Coronary artery (tissue), 2 donors: ENCODE data around the gene ABCC5.
"Not testable (repeated sequence)": the region's sequence is repeated elsewhere in the genome, so short reads cannot be mapped to it uniquely, and the experiment has no call there.

Experiments used
- DNase-seq: peaks from one replicate; pipeline ENCODE4 v3.0.0-alpha.2; 2017; ENCODE audit warnings: low spot score
- H3K27ac ChIP-seq, 2 donors: fragments of 200-600 bp; sonication (generic); one replicate each; pipeline ENCODE4 v1.5.1; 2016 to 2019
- H3K4me3 ChIP-seq: fragments of 200-600 bp; sonication (generic); 2 replicates; pipeline ENCODE4 v1.5.1; 2016; ENCODE audit warnings: mild to moderate bottlenecking, moderate library complexity
- TF ChIP-seq, protein P1 (sequence below): fragments of 200-600 bp; sonication (generic); IDR thresholded peaks from one replicate; pipeline ENCODE4 v1.5.1; 2019; ENCODE audit warnings: antibody characterized with exemption

ABCC5 gene

DNA sequence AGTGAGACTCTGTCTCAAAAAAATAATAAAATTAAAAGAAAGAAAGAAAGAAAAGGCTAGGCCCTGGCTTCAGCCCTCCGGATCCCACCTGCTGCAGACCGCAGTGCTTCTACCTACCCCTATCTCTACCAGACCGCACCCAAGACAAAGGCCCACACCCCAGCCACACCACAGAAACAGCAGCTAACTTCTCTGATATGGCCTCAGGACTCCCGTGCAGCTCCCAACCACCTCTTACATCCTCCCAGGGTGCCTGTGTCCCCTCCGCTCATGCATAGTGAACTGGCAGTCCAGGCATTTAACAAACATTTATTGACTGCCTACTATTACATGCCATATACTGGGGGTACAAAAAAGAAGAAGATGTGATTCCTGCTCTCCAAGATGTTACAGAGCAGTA is 28.3 kb upstream of the ABCC5 start:
- no peak for DNase-seq
- H3K4me3 ChIP-seq, result no peak overlapping the region
- TF ChIP-seq, protein P1, sequence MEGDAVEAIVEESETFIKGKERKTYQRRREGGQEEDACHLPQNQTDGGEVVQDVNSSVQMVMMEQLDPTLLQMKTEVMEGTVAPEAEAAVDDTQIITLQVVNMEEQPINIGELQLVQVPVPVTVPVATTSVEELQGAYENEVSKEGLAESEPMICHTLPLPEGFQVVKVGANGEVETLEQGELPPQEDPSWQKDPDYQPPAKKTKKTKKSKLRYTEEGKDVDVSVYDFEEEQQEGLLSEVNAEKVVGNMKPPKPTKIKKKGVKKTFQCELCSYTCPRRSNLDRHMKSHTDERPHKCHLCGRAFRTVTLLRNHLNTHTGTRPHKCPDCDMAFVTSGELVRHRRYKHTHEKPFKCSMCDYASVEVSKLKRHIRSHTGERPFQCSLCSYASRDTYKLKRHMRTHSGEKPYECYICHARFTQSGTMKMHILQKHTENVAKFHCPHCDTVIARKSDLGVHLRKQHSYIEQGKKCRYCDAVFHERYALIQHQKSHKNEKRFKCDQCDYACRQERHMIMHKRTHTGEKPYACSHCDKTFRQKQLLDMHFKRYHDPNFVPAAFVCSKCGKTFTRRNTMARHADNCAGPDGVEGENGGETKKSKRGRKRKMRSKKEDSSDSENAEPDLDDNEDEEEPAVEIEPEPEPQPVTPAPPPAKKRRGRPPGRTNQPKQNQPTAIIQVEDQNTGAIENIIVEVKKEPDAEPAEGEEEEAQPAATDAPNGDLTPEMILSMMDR, result no peak
- H3K27ac ChIP-seq, result no peak overlapping the region

DNA sequence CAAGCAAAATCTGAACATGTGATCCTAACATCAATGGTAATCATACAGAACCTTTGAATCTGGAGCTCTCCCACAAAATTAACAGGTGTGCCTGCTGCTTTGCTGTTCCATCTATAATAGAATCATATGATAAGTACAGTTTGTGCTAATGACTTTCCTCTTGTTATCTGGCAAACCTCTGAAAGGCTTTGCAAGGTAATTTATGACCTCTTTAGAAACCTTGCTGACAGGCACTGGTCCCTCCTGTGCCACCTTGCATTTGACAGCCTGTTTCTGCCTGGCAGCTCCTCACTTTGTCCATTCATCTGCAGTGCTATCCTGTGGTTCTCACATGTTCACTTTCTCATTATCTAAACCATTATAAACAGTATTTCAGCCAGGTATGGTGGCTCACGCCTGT is 24.9 kb upstream of the ABCC5 start:
- TF ChIP-seq, protein P1, result no peak
- H3K4me3 ChIP-seq, result no peak overlapping the region
- no peak for DNase-seq
- no peak overlapping the region for H3K27ac ChIP-seq

DNA sequence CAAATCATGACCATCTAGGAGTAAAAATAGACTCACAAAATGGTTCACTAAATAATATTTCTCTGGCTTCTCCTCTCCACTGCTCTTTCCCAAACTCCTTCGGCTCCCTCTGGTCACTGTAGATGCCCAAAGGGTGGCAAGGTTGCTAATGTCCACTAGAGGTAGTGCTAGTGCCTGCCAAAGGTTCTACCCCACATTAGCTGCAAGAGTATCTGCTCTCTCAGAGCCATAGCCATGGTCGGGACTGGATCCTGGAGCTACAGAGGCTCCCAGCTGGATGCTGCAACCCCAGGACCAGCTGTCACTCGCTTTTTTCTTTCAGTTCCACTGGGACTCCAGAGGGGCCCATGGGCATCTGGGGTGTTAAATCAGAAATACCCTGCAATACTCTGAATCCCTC is 22.3 kb upstream of the ABCC5 start:
- no peak for DNase-seq
- H3K27ac ChIP-seq, result no peak overlapping the region
- H3K4me3 ChIP-seq, result no peak overlapping the region
- TF ChIP-seq, protein P1, result no peak

DNA sequence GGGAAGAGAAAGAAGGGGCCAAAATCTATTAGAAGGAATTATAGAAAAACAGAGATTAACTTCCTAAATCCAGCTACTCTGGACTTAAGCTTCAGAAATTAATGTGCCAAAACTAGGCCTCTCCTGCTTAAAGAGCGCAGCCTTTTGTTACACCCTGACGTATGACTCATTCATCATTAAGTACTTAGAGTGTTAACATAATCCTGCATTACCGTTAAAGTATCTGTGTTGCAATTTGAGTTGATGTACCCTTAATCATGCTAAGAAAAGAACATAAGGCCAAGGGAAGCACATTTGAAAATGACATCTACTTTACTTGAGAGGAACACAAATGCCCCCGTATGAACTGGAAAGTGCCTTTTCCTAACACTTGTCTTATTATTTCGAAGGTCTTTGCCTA is 21.7 kb upstream of the ABCC5 start:
- Histone ChIP-seq H3K4me3 (no peak overlapping the region), H3K27ac (no peak overlapping the region)
- TF ChIP-seq, protein P1, result no peak
- DNase-seq, result no peak

DNA sequence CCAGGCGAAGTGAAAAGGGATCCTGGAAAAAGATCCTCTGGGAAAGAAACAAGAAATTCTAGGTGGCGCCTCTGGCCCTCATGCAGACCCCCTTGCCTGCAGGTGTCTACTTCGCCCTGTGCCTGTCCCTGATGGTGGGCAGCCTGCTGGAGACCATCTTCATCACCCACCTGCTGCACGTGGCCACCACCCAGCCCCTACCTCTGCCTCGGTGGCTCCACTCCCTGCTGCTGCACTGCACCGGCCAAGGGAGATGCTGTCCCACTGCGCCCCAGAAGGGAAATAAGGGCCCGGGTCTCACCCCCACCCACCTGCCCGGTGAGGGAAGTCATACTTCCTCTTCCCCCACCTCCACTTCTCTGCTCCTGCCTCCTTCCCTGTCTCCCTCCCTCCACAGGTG is 20.6 kb upstream of the ABCC5 start:
- DNase-seq, H3K4me3 ChIP-seq: not testable (repeated sequence)

DNA sequence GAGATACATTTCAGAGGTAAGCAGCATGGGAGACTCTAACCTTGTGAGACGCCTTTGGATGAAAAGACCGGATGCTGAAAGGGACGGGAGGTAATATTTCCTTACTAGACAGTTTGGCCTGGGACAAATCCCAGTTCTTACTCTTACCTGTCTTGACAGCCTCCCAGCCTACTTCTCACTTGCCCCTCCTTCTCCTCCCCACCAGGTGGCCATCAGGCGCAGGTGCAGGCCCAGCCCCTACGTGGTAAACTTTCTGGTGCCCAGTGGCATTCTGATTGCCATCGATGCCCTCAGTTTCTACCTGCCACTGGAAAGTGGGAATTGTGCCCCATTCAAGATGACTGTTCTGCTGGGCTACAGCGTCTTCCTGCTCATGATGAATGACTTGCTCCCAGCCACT is 20.1 kb upstream of the ABCC5 start:
- no peak for DNase-seq
- Histone ChIP-seq H3K27ac (no peak overlapping the region), H3K4me3 (no peak overlapping the region)
- TF ChIP-seq, protein P1, result no peak

More for the DNA sequence above, 20.6 kb upstream of the ABCC5 start:
- H3K27ac ChIP-seq, result not testable (repeated sequence)

DNA sequence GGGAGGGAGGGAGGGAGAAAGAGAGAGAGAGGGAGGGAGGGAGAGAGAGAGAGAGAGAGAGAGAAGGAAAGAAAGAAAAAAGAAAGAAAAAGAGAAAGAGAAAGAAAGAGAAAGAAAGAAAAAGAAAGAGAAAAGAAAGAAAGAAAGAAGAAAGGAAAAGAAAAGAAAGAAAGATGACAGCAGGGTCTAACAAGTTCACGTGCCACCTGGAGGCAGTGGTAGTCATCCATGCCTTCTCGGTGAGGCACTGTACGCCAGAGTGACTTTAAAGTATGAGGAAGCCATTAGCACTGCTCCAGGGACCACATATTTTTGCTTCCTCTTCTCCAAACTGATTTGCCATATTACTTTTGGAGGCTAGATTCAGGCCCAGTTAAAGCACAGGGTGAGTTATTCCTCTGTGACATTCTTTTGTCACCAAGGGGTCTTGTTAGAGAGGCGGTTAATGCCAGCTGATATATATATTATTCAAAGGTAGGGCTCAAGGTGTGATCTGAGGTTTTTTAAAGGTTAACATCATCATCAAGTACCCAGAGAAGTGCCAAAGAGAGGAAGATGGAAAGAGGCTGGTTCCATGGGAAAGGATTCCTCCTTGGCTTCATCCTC is 13.6 kb upstream of the ABCC5 start, which contains the start of gene HTR3D:
Gene HTR3D, plus strand, starts transcription at position 556 of the 606 bp plus-strand sequence. Its CDS starts 0 bp downstream, at position 556.
- no peak within 1 kb of the TSS for H3K27ac ChIP-seq
- no peak for DNase-seq
- no peak within 1 kb of the TSS for H3K4me3 ChIP-seq
- TF ChIP-seq, protein P1, result no peak
